Thymus (tissue), 11 donors: ENCODE data around the gene ANAPC1. TPM values are rescaled to one million over a fixed set of nuclear protein-coding genes. Genes with fewer than 3 reads are reported as not detected.
"Not testable (repeated sequence)": the region's sequence is repeated elsewhere in the genome, so short reads cannot be mapped to it uniquely, and the experiment has no call there.

Experiments used
- DNase-seq, 9 donors: peaks; one replicate each; pipeline ENCODE4 v3.0.0-alpha.2; 2013; ENCODE audit warnings: low spot score in 9 of 9, low read depth in 6 of 9, missing footprints in 1 of 9
- H3K27ac ChIP-seq, 2 donors: one replicate each; pipeline ENCODE4 v1.5.1; 2013; ENCODE audit warnings: control low read depth in 1 of 2, low read depth in 1 of 2, low read length in 1 of 2, mild to moderate bottlenecking in 1 of 2, moderate library complexity in 1 of 2
- H3K27me3 ChIP-seq, 2 donors: one replicate each; pipeline ENCODE4 v1.5.1; 2013; ENCODE audit warnings: low read length in 1 of 2; ENCODE audit not compliant: control insufficient read depth in 2 of 2, insufficient read depth in 1 of 2
- H3K36me3 ChIP-seq, 2 donors: one replicate each; pipeline ENCODE4 v1.5.1; 2013; ENCODE audit warnings: low read length in 1 of 2, mild to moderate bottlenecking in 1 of 2, moderate library complexity in 1 of 2; ENCODE audit not compliant: control insufficient read depth in 2 of 2, insufficient read depth in 2 of 2
- H3K4me1 ChIP-seq, 2 donors: one replicate each; pipeline ENCODE4 v1.5.1; 2013; ENCODE audit warnings: low read length in 2 of 2; ENCODE audit not compliant: control insufficient read depth in 2 of 2, insufficient read depth in 2 of 2
- H3K4me3 ChIP-seq, 2 donors: one replicate each; pipeline ENCODE4 v1.5.1; 2013; ENCODE audit warnings: low read length in 2 of 2, control low read depth in 1 of 2, mild to moderate bottlenecking in 1 of 2
- H3K9me3 ChIP-seq, 2 donors: one replicate each; pipeline ENCODE4 v1.5.1; 2013; ENCODE audit warnings: low read length in 1 of 2, mild to moderate bottlenecking in 1 of 2; ENCODE audit not compliant: control insufficient read depth in 2 of 2, insufficient read depth in 1 of 2
- WGBS: extraction: QIAGEN DNeasy Blood & Tissue Kit; methylation state at CpG from one replicate; pipeline ENCODE4 v1.1.7; 2013; 5-methylcytosine and 5-hydroxymethylcytosine counted together
- polyA plus RNA-seq: library from polyadenylated mRNA; stranded (reverse); fragments of 200-250 nt; gene quantifications from one replicate; pipeline ENCODE4 v1.2.3, GENCODE V29; 2013
- total RNA-seq: library from RNA; stranded (reverse); fragments of 120-200 nt; gene quantifications from one replicate; pipeline ENCODE4 v1.2.4, GENCODE V29; 2013
- donor health status: healthy.

The ANAPC1 gene
- total and polyA plus RNA-seq, 2 donors, result 9.7 to 34.1 TPM

- peak in 2 of 9 donors; percentile 0 to 19 for DNase-seq
- 58% methylated on average over 4 of the region's 4 CpGs for WGBS
- H3K4me3 ChIP-seq, H3K9me3 ChIP-seq, H3K27ac ChIP-seq, H3K36me3 ChIP-seq, H3K4me1 ChIP-seq, H3K27me3 ChIP-seq: not testable (repeated sequence)
Observed at GRCh38 chr2:111850646-111851045, 33.3 kb downstream of the ANAPC1 start.

DNA sequence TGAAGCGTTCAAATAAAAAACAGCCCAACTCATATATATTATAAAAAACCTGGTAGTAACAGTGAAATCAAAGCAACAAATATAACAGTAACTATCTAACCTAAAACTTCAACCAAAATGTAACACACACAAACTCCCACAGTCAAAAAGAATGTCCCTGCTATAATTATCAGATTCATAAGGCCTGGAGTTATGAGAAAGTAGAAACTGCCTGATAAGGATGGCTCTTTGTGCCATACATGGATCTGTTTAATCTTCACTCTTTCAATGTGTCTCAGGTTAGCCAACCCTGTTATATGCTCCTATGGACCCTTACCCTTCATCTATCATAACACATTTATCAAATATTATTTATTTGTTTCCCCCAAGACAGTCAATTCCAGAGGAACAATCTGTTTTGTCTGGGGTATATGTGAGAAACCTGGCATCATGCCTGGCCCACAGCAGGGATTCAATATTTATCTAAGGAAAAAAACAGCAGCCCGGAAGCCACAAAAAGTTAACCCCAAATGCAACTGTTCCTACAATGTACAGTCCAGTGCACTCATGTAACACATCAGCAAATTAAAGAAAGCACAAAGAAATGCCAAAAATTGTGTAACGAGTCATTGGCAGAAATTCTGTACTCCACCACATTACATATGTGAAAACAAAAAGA, 44.2 kb downstream of the ANAPC1 start:
- H3K36me3 ChIP-seq, result peaks cover 4 to 11% of the 10 kb centered on the region in 2 donors
- H3K27ac ChIP-seq, H3K4me3 ChIP-seq, H3K27me3 ChIP-seq, DNase-seq, H3K9me3 ChIP-seq, H3K4me1 ChIP-seq: not testable (repeated sequence)
- 79% methylated on average over 3 of the region's 3 CpGs for WGBS

GRCh38 chr2:111838992-111839391, 45.0 kb downstream of the ANAPC1 start:
- not testable (repeated sequence) for H3K4me1 ChIP-seq, H3K9me3 ChIP-seq, DNase-seq, H3K27ac ChIP-seq, H3K4me3 ChIP-seq, H3K27me3 ChIP-seq
- 94% methylated on average over 1 of the region's 1 CpG for WGBS
- peaks cover 4 to 16% of the 10 kb centered on the region in 2 donors for H3K36me3 ChIP-seq

DNA sequence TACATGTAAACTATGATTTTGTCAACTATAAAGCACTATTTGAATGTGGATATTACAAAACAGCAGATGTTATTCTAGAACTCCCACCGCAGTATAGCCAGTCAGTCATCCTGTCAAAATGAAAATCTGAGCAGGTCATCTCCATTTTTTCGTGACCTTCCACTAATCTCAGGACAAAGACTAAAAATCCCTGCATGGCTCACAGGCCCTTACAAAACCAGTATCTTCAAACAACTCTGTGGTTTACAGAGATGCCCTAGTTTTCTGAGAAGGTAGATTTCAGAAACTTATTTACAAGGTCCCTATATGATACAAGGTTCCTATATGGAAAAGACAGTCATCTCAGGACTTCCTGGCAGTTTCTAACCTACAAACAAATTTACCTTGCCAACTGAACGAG, 49.8 kb downstream of the ANAPC1 start:
- not testable (repeated sequence) for H3K27me3 ChIP-seq, H3K4me3 ChIP-seq, H3K4me1 ChIP-seq, DNase-seq, H3K27ac ChIP-seq, H3K9me3 ChIP-seq
- WGBS, result 98% methylated on average over 3 of the region's 3 CpGs
- peaks cover 9 to 24% of the 10 kb centered on the region in 2 donors for H3K36me3 ChIP-seq

GRCh38 chr2:111830479-111830878, 53.5 kb downstream of the ANAPC1 start:
- not testable (repeated sequence) for H3K27ac ChIP-seq, H3K4me3 ChIP-seq, H3K4me1 ChIP-seq, H3K9me3 ChIP-seq, H3K27me3 ChIP-seq, DNase-seq
- WGBS, result 82% methylated on average over 1 of the region's 1 CpG
- peaks cover 5 to 27% of the 10 kb centered on the region in 2 donors for H3K36me3 ChIP-seq

DNA sequence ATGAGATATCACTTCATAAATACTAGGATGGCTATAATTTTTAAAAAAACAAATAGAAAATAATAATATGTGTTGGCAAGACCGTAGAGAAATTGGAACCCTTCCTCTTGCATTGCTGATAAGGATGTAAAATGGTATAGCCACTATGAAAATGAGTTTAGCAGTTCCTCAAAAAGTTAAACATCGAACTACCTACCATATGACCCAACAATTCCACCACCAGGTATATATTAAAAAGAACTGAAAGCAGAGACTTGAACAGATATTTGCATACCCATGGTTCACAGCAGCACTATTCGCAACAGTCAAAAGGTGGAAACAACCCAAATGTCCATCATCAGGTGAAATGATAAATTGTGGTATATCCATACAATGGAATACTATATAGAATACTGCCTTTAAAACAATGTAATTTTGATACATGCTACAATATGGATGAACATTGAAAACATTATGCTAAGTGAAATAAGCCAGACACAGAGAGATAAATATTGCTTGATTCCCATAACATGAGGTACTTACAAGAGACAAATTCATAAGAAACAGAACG, 55.7 kb downstream of the ANAPC1 start:
- peaks cover 5 to 27% of the 10 kb centered on the region in 2 donors for H3K36me3 ChIP-seq

DNA sequence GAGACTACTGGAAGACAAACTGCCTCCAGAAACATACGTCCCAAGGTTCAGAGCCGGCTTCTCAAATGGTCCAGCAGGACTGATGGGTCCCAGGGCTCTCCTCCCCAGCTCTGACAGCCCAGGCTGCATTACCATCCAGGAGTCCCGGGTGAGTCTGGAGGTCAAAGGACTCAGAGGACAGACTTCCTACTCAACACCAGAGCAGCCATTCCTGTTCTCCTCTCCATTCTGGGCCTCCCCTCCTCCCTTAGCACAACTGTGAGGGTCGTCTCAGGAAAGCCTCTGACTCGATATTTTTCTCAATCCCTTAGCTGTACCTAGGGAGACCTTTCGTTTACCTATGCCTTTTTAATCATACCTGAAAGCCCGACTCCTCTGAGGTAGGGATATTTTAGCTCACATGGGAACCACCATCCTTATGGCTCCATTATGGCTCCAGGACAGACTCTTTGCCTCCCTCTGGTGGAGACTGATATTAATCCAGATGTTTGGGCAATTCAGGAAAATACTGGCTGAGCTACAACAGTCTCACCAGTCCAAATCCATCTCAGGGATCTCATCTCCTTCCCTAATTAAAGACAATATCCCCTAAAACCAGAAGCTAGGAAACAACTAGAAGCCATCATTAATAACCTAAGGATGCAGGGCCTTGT, 70.9 kb downstream of the ANAPC1 start:
- WGBS, result 95% methylated on average over 4 of the region's 7 CpGs
- H3K4me3 ChIP-seq, H3K27ac ChIP-seq, H3K27me3 ChIP-seq, DNase-seq, H3K9me3 ChIP-seq, H3K4me1 ChIP-seq, H3K36me3 ChIP-seq: not testable (repeated sequence)

More for the DNA sequence above, 55.7 kb downstream of the ANAPC1 start:
- WGBS, result 91% methylated on average over 4 of the region's 4 CpGs
- H3K9me3 ChIP-seq, H3K27me3 ChIP-seq, H3K4me1 ChIP-seq, H3K4me3 ChIP-seq, DNase-seq, H3K27ac ChIP-seq: not testable (repeated sequence)

DNA sequence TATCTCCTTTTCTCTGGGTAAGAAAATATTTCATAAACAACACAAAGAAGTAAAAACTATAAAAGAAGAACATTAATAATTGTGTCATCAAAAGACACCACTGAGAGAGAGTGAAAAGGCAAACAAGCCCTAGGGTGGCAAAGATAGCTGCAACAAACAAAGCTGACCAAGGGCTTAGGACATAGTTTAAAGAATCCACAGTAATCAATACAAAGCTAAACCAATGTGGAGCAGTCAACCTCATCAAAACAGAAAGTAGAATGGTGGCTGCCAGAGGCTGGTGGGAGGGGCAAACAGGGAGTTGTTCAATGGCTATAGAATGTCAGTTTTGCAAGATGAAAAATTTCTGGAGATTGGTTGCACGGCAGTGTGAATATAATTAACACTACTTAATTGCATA, 93.4 kb downstream of the ANAPC1 start:
- DNase-seq, H3K27me3 ChIP-seq, H3K27ac ChIP-seq, H3K36me3 ChIP-seq, H3K4me3 ChIP-seq, H3K9me3 ChIP-seq, H3K4me1 ChIP-seq: not testable (repeated sequence)
- WGBS, result 94% methylated on average over 1 of the region's 1 CpG

DNA sequence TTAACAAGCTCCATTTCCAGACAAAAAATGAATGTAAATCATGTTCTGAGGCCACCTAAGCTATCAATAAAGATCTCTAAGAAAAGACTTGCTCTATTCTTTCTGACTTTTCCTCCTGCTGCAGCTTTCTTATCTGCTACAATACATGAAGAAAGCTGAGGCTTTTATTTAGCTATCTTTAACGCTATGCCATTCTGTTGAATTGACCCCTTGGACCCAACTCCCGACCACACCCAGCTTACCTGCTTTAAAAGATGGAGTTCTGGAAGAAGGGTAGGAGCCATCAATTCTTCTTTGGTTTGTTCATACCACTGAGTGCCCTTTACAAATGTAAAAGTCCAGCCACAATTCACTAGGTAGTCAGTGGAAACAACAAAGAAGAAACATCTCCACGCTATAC, 99.9 kb downstream of the ANAPC1 start:
- not testable (repeated sequence) for H3K4me3 ChIP-seq, DNase-seq, H3K27ac ChIP-seq, H3K36me3 ChIP-seq, H3K4me1 ChIP-seq, H3K27me3 ChIP-seq, H3K9me3 ChIP-seq
- over 99% methylated on average over 3 of the region's 3 CpGs for WGBS
